ENCODE results near the gene MID1.

GRCh38 chrX:10634392-10635161 is 14.2 kb upstream of the MID1 start:
- no peak for TF ChIP-seq CTCF (IDR thresholded peaks at IDR 0.05)
- TF ChIP-seq ZFX (IDR thresholded peaks at IDR 0.05; ENCODE audit: borderline replicate concordance): no peak
